CD4-positive, alpha-beta T cell (primary cell): ENCODE results near the gene TTC39A. TPM values are rescaled to one million over a fixed set of nuclear protein-coding genes. Genes with fewer than 3 reads are reported as not detected.

ENCODE experiments used
- ATAC-seq: fragments of 200-7000 bp; cut with Tn5 transposase; one replicate; pipeline ENCODE4 v1.10.0; 2022; ENCODE audit warnings: mild to moderate bottlenecking; ENCODE audit not compliant: poor library complexity
- CTCF ChIA-PET: fragments of 350-600 bp; sonication (Branson Sonifier 250); formaldehyde crosslinking; loops from one replicate; lab custom pipeline; 2021; ENCODE audit warnings: antibody characterized with exemption, inconsistent platforms; lab: Charles Lee
- POLR2A ChIA-PET: fragments of 350-600 bp; sonication (Branson Sonifier 250); formaldehyde crosslinking; loops from one replicate; lab custom pipeline; 2021; ENCODE audit warnings: antibody characterized with exemption, inconsistent platforms; lab: Charles Lee
- DNase-seq, 14 experiments: peaks; one replicate each; pipeline ENCODE4 v3.0.0-alpha.2; 2013 to 2020; ENCODE audit warnings: mixed read lengths in 2 of 14
- H3K27ac ChIP-seq, 2 donors: one replicate each; pipeline versions ENCODE4 v1.5.1 to v1.7.0; 2013; ENCODE audit warnings: low read length in 2 of 2, low read depth in 1 of 2, mild to moderate bottlenecking in 1 of 2
- H3K27me3 ChIP-seq, 2 experiments: 1 replicate in 1 of 2; 2 replicates in 1 of 2; pipeline versions ENCODE4 v1.6.1 to v1.7.0; 2013; ENCODE audit warnings: low read length in 2 of 2, control low read depth in 1 of 2, mild to moderate bottlenecking in 1 of 2, moderate library complexity in 1 of 2; ENCODE audit not compliant: insufficient read depth in 2 of 2, control insufficient read depth in 1 of 2
- H3K36me3 ChIP-seq: one replicate; pipeline ENCODE4 v1.6.1; 2013; ENCODE audit warnings: low read length, control low read depth; ENCODE audit not compliant: insufficient read depth
- H3K4me1 ChIP-seq: one replicate; pipeline ENCODE4 v1.6.1; 2013; ENCODE audit warnings: low read length, control low read depth; ENCODE audit not compliant: insufficient read depth
- H3K4me3 ChIP-seq: one replicate; pipeline ENCODE4 v1.5.1; 2013; ENCODE audit warnings: mild to moderate bottlenecking, low read length, moderate library complexity
- H3K9me3 ChIP-seq, 2 experiments: 1 replicate in 1 of 2; 2 replicates in 1 of 2; pipeline versions ENCODE4 v1.6.1 to v1.7.0; 2013; ENCODE audit warnings: low read length in 2 of 2, mild to moderate bottlenecking in 2 of 2, control low read depth in 1 of 2, moderate library complexity in 1 of 2; ENCODE audit not compliant: control insufficient read depth in 1 of 2, insufficient read depth in 1 of 2
- H3K27ac Mint-ChIP-seq: one replicate; pipeline ENCODE4 v1.8.0; 2020; ENCODE audit warnings: mixed read lengths
- H3K27me3 Mint-ChIP-seq: one replicate; pipeline ENCODE4 v1.8.0; 2021; ENCODE audit warnings: mixed read lengths
- H3K36me3 Mint-ChIP-seq: one replicate; pipeline ENCODE4 v1.8.0; 2021; ENCODE audit warnings: low read depth, mixed read lengths
- H3K4me1 Mint-ChIP-seq: one replicate; pipeline ENCODE4 v1.8.0; 2021; ENCODE audit warnings: low read depth, mixed read lengths
- H3K4me3 Mint-ChIP-seq: one replicate; pipeline ENCODE4 v1.8.0; 2020; ENCODE audit warnings: mild to moderate bottlenecking, mixed read lengths
- H3K9me3 Mint-ChIP-seq: one replicate; pipeline ENCODE4 v1.8.0; 2020; ENCODE audit warnings: mixed read lengths
- intact Hi-C, 2 experiments: fragments of 100-400 bp; cut with DNase I in 1 of 2; cut with micrococcal nuclease in 1 of 2; formaldehyde crosslinking; loops; one replicate each; pipeline versions ENCODE4 v1.15.1 to v1.9.0; 2023 to 2025; cut with DNase I, micrococcal nuclease
- total RNA-seq, 174 experiments: library from RNA in 2 of 174; stranded (reverse) in 2 of 174; gene quantifications; one replicate each; pipeline ENCODE4 v1.2.3 and lab custom pipeline; 2021 to 2026
- TF ChIP-seq, protein P1 (sequence below): fragments of 200-600 bp; IDR thresholded peaks from one replicate; pipeline ENCODE4 v1.8.0; 2022; ENCODE audit warnings: antibody characterized with exemption, mild to moderate bottlenecking

The TTC39A gene
- total RNA-seq, 2 experiments from 2014 or later: not detected

DNA sequence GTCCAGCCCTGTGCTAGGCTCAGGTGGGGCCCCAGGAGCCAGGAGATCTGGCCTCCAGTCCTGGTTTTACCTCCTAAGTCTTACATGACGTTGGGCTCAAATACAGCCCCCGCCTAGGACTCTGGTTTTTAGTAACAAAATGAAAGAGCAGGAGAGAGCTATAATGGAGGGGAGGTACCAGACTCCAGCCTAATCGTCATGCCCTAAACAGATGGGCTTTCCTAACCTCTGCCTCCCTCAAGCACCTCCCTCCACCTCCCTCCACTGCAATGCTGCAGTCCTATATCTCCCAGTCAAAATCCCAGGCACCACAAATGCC, 28.6 kb downstream of the TTC39A start:
- DNase-seq (no peak), ATAC-seq (no peak)
- TF ChIP-seq, protein P1, sequence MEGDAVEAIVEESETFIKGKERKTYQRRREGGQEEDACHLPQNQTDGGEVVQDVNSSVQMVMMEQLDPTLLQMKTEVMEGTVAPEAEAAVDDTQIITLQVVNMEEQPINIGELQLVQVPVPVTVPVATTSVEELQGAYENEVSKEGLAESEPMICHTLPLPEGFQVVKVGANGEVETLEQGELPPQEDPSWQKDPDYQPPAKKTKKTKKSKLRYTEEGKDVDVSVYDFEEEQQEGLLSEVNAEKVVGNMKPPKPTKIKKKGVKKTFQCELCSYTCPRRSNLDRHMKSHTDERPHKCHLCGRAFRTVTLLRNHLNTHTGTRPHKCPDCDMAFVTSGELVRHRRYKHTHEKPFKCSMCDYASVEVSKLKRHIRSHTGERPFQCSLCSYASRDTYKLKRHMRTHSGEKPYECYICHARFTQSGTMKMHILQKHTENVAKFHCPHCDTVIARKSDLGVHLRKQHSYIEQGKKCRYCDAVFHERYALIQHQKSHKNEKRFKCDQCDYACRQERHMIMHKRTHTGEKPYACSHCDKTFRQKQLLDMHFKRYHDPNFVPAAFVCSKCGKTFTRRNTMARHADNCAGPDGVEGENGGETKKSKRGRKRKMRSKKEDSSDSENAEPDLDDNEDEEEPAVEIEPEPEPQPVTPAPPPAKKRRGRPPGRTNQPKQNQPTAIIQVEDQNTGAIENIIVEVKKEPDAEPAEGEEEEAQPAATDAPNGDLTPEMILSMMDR: no peak
- Mint-ChIP-seq H3K36me3 (no peaks in the 10 kb centered on the region), H3K4me3 (no peak overlapping the region), H3K4me1 (peaks cover 12% of the 10 kb centered on the region), H3K27me3 (no peaks in the 10 kb centered on the region), H3K27ac (no peak overlapping the region), H3K9me3 (no peaks in the 10 kb centered on the region)
- Histone ChIP-seq H3K4me1 (peaks cover 6% of the 10 kb centered on the region), H3K4me3 (no peak overlapping the region), H3K27ac (no peak overlapping the region), H3K27me3 (no peaks in the 10 kb centered on the region), H3K36me3 (no peaks in the 10 kb centered on the region), H3K9me3 (no peaks in the 10 kb centered on the region)
- CTCF ChIA-PET: no interaction called here
- POLR2A ChIA-PET: no interaction called here
- intact Hi-C loops: no loop called here

DNA sequence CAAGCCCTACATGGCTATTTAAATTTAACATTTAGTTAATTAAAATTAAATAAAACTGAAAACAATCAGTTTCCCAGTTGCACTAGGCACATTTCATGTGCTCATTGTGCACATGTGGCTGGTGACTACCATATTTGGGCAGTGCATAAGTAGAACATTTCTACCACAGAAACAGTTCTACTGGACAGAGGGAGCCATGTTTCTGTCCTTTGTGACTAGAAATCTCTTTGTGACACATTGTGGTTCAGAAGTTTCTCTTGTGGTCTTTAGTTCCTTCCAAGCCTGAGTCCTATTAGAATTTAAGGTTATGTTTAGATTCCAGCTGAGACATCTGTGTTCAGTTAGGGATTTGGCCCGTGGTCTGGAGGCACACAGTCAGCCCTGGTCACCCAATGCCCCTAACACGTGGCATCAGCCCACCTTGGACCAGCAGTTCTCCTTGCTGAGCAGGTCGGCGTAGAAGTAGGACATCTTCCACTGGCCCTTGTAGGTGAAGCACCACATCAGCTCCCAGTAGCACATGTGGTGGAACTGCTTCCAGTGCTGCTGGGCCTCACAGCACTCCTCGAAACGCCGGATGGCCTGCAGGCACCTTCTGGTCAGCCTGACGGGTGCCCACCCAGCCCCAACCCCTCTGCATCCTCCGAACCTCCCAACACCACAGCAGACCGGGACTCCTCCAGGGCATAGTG, 29.1 kb downstream of the TTC39A start:
- Mint-ChIP-seq H3K4me1 (peaks cover 12% of the 10 kb centered on the region), H3K27ac (no peak overlapping the region), H3K4me3 (no peak overlapping the region), H3K9me3 (no peaks in the 10 kb centered on the region), H3K36me3 (no peaks in the 10 kb centered on the region), H3K27me3 (no peaks in the 10 kb centered on the region)
- H3K4me3 ChIP-seq: no peak overlapping the region
- POLR2A ChIA-PET: no interaction called here
- H3K27ac ChIP-seq: no peak overlapping the region
- ATAC-seq: no peak
- DNase-seq: no peak
- no peaks in the 10 kb centered on the region for H3K36me3 ChIP-seq
- CTCF ChIA-PET: interaction anchor here (0.5 kb wide), 1 partner anchor 67 kb away, joined by 3 read pairs; no protein-coding TSS in a partner anchor
- H3K4me1 ChIP-seq: peaks cover 11% of the 10 kb centered on the region
- TF ChIP-seq, protein P1: no peak
- intact Hi-C loops: no loop called here
- no peaks in the 10 kb centered on the region for H3K27me3 ChIP-seq
- H3K9me3 ChIP-seq: no peaks in the 10 kb centered on the region

DNA sequence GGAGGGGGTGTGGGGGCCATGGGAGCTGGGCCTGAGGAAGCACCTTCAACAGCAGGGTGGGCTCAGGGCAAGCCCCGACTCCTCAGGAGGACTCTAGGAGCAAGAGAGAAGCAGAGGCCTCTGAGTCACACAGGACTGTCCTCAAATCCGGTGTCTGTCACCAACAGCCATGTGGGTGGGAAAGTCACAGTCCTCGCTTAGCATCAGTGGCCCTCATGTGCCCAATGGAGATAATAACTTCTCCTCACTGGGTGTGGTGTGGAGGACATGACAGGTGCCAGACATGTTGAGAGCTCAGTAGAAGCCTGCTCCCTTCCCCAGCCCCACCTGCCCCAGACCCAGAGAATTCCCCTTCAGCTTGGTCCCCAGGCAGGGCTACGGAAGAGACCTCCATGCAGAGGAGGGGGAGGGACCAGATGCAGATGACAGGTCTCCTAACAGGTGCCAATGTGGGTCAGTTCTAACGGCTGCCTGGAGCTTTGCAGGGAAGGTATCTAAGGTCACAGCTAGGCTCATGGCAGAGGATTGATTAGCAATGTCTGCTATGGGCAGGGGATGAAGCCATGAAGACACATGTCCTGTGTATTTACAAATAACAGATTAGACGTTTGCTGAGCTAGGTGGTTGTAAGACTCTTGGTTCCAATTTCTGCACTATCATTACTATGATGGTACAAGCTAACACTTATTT, 30.2 kb downstream of the TTC39A start:
- Mint-ChIP-seq H3K27me3 (no peaks in the 10 kb centered on the region), H3K4me3 (no peak overlapping the region), H3K9me3 (no peaks in the 10 kb centered on the region), H3K27ac (no peak overlapping the region), H3K36me3 (no peaks in the 10 kb centered on the region), H3K4me1 (peaks cover 12% of the 10 kb centered on the region)
- Histone ChIP-seq H3K27me3 (no peaks in the 10 kb centered on the region), H3K27ac (no peak overlapping the region), H3K9me3 (no peaks in the 10 kb centered on the region), H3K4me1 (peaks cover 12% of the 10 kb centered on the region), H3K36me3 (no peaks in the 10 kb centered on the region), H3K4me3 (no peak overlapping the region)
- DNase-seq (no peak), ATAC-seq (no peak)
- intact Hi-C loops: loop anchor here in 1 of 2 experiments (5.0 kb wide), 1 partner anchor 108 kb away; no protein-coding TSS in a partner anchor
- ChIA-PET POLR2A (no interaction called here), CTCF (interaction anchor here (0.5 kb wide), 1 partner anchor 68 kb away, joined by 3 read pairs; no protein-coding TSS in a partner anchor)
- TF ChIP-seq, protein P1: no peak
